HG03139 (cell line): Measurements from ENCODE around the gene KAZN.

Experiments
- ATAC-seq: cut with Tn5 transposase; IDR thresholded peaks from one replicate; pipeline ENCODE4 v1.9.1; 2021; ENCODE audit not compliant: unreplicated experiment

KAZN gene

DNA sequence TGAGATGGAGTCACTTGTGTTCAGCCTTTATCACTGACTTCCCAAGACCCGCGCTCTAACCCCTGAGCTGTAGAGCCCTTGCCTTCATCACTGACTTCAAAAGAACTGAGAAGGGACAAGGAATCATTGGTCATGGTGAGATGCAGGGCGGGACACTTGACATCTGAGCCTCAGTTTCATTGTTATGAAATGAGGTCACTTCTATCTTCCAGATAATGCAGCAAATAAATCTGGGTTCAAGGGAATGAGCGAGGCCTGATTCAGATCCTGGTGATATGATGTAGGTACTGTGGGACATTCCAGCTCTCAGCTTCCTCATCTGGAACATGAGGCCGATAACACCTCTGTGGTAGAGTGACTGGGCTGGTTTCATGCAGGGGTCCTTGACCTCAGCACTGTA lies 13.8 kb downstream of the KAZN start:
- ATAC-seq, result no peak

DNA sequence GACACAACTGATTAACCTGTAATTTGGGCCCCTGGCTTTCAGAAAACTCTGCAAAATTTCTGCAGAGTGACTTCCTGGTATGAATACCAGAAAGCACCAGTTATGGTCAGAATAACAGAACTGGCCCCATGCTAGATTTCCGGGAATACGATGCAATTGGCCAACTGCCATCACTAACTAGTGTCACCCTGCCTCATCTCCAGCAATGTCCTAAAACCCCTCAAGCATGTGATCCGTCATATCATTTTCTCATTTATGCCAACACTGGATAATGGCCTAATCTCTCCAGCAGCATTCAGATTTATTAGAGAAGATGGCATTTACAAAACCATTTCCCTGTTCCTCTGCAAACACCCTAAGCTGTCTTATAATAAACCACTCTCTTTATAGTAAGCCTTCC lies 15.4 kb downstream of the KAZN start:
- no peak for ATAC-seq

GRCh38 chr1:14614341-14614740 lies 15.9 kb downstream of the KAZN start:
- ATAC-seq, result no peak

DNA sequence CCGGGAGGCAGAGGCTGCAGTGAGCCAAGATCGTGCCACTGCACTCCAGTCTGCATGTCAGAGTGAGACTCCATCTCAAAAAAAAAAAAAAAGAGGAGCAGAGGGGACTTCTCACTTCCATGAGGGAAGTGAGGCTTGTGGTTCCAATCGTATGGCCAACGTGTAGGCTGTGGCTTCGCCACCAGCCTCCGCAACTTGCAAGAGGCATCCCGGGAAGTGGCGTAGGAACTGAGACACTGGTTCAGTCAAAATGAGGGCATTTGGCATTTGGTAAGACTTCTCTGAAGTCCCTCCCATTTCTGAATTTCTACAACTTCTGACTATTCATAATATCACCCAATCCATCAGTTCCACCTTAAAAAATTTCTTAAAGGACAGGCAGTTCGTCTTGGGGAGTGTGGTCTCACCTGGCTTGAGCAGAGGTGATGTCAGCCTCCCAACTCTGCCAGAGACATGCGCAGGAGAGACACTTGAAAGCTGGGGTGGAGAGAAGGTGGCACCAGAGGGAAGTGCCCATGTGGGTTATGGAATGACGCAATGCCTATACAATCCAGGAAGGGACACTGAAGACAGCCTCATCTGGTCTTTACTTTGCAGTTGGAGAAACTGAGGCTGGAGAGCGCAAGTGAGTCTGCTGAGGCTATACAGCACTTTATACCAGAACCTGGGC lies 17.2 kb downstream of the KAZN start:
- ATAC-seq, result no peak

- no peak for ATAC-seq
Observed at GRCh38 chr1:14616632-14617396, 18.3 kb downstream of the KAZN start.

DNA sequence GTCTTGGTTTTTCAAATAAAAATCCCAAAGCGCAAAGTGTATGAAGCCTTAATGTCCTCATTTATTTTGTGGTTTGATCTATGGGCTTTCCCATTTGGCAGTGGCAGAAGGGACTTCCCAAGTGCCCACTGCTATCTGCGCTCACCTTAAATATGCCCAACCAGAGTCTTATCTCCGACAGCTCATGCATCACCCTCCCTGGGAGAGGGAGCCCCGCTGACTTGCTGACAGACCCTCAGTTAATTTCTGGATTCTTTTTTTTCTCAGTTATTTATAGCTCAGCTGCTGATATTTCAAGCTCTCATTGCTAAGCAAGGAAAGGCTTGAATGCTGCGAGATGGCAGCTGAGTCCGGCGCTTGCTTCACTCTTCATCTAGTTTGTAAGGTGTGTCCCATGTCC lies 19.3 kb downstream of the KAZN start:
- ATAC-seq, result no peak

- ATAC-seq, result no peak
Observed at GRCh38 chr1:14620941-14621340, 22.5 kb downstream of the KAZN start.

DNA sequence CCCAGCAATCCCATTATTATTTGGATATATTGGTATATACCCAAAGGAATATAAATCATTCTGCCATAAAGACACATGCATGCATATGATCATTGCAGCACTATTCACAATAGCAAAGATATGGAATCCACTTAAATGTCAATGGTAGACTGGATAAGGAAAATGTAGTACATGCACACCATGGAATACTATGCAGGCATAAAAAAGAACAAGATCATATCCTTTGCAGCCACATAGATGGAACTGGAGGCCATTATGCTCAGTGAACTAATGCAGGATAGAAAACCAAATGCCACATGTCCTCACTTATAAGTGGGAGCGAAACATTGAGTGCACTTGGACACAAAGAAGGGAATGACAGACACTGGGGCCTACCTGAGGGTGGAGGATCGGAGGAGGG lies 24.6 kb downstream of the KAZN start:
- no peak for ATAC-seq

- no peak for ATAC-seq
Observed at GRCh38 chr1:14624941-14625340, 26.5 kb downstream of the KAZN start.

GRCh38 chr1:14625572-14625971 lies 27.1 kb downstream of the KAZN start:
- no peak for ATAC-seq

- no peak for ATAC-seq
Observed at GRCh38 chr1:14625996-14626395, 27.5 kb downstream of the KAZN start.

DNA sequence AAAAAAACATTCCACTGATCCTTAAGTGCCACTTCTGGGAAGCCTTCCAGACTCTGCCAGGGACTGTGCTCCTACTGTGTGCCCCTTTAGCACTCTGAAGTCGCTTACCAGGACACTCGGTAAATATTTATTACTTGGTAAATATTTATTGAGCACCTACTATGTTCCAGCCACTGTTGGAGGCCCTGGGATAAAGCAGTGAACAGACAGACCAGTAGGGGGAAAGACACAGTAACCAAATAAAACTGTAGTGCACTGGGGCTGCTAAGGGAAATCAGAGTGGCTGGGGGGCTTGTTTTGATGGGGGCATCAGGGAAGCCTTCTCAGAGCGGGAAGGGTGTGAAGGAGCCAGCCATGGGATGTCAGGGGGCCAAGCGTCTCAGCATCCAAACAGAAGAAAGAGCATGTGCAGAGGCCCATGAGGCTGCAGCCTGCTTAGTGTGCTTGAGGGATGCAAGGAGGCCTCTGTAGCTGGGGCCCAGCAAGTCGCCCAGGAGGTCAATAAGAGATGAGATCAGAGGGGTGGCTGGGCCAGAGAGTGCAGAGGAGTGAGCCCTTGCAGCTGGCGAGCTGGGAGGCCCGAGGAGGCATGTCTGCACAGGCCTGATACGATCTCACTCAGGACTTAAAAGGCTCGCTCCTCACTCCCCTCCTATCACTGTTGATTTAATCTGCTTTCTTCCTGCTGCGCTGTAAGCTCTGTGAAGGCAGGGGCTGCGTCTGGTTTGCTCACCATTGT lies 28.6 kb downstream of the KAZN start:
- ATAC-seq, result no peak

DNA sequence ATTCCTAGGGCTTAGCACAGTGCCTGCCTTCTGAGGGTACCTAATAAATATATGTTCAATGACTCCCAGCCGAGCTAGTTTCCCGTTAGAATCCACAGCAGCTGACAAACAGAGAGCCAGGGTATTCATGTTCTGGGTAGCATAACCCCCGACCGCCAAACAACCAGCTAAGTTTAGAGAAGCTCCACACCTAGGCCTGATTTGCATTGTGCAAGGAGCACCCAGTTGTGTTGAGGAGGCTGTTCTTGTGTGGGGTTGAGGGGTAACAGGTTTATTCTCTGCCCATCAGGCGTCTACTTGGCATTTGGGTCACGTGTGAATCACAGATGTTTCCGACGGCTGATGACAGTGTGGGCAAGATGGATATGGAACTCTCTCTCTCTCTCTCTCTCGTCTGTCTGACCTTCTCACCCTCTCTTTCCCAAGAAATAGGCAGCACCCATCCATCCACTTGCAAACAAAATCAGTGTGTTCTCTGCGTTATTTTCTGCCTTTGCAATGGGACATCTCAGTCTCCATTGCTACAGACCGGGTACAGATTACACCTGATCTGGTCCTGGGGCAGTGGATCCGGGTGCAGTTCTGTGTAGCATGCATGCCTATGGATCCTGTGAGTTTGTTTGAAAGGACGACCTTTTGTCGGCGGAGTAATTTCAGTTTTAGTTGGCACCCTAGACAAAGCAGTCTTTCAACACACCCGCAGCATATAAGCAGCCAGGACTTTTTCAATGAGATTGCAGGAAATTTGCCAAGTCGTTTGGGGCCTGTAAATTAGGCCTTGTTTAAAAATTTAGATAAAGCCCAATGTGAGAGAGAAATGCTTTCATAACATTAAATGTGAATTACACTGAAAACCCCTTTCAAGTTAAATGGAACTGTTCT lies 29.4 kb downstream of the KAZN start:
- no peak for ATAC-seq

- no peak for ATAC-seq
Observed at GRCh38 chr1:14629363-14630014, 31.0 kb downstream of the KAZN start.

DNA sequence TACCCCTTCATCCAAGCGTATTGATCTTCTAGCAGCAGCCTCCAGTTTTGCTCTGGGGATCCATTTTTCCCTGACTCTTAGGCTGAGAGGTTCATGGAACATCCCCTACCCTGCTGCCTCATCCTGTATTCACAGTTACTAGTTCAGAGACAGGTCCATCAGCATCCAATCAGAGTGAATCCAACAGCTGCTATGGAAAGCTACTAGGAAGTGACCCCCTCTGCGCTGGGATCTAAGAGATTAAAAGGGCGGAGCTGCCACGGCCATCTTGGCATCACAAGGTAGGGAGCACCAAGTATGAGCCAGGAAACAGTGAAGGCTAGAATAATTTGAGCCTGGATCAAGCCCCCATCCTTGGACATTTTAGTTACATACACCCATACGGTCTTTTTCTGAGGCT lies 32.5 kb downstream of the KAZN start:
- ATAC-seq, result no peak

DNA sequence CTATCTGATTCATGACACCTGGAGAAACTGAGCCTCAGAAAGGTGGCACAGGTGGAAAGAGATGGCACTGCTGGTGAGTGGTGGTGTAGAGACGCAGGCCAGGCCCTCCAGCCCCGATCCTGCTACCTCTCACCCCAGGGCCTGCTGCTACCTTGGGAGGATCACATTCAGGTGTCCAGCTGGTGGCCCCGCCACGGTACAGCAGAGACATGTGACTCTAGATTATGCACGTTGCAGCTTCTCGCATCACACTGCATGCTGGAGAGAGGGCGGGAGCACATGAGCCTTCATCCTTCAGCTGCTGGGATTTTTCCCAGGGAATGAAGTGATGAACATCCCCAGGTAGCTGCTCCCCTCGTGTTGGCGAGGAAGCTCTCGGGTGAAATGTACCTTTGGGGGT lies 32.9 kb downstream of the KAZN start:
- ATAC-seq, result no peak

- no peak for ATAC-seq
Observed at GRCh38 chr1:14634486-14634885, 36.0 kb downstream of the KAZN start.

DNA sequence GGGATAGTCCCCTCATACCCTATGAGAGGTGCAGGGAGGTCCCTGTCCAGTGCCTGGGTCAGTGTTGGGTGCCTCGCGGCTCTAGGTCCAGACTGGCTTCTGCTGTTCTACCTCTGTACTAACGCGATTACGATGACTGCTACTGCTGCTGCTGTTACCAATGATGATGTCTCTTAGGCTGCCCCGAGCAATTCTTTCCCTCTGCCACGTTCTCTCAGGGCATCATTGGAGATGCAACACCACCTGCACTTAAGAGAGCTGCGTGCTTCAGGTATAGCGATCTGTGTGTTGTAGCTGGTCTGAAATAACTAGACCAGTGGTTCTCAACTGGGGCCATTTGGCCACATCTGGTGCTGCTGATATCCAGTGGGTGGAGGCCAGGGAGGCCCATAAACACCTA lies 36.9 kb downstream of the KAZN start:
- ATAC-seq, result no peak

DNA sequence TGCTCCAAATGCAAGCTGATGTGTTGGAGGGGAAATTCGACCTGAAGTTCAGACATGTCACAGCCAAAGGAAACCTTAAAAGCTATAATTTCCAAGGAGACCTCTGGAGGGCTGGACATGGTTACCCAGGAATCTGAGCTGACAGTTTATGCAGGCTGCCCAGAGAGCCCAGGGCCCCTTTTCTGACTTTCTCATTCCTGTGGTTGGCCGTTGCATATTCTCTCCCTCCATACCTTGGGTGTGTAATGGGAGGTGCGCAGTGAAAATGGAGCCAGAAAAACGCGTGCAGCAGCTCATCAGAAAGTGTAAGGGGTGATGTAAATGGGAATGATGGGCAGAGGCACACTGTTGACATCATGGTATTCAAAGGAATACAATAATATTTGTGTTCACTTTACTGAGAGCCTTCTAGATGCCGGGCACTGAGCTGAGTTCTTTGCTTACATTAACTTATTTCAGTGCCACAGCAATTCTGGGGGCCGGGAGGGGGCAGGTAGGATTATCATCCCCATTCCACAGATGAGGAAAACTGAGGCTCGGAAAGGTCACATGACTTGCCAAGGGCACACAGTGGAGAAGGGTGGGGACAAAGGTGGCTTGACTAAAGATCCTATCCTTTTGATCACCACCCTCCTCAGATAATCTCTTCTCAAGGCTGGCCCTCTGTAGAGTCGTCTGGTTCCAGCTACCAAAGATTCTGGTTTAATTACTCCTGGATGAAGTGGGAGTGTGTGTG lies 38.6 kb downstream of the KAZN start:
- no peak for ATAC-seq
